NCI-H146 treated with DMSO at 0.1 percent for 48 hours (cell line): Measurements from ENCODE around the gene MORC1.

Experiments used
- DNase-seq: peaks from one replicate; lab custom pipeline; 2025; ENCODE audit not compliant: unreplicated experiment; lab: John Stamatoyannopoulos, UW

MORC1 gene

GRCh38 chr3:109028753-109029152 lies 89.2 kb downstream of the MORC1 start:
- no peak for DNase-seq

GRCh38 chr3:109026821-109027220 lies 91.1 kb downstream of the MORC1 start:
- DNase-seq, result no peak

DNA sequence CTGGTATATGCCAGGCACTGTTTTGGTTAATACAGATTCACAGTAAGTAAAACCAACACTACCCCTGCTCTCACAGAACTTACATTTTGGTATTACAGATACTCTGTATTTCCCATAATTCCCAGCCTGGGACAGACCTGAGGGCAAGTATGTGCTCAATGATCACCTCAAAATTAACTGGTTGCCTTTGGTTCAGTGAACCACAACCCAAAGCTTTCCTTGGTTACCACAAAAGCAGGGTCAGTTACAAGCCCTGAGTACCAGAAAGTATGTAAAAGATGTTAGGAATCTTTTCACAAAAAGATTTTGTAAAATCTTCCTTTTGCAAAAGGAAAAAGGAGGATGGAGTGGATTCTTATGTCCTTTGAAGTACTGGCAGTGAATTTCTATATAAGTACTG lies 92.0 kb downstream of the MORC1 start:
- no peak for DNase-seq

GRCh38 chr3:109023656-109024254 lies 94.2 kb downstream of the MORC1 start:
- DNase-seq, result peak; percentile 61

DNA sequence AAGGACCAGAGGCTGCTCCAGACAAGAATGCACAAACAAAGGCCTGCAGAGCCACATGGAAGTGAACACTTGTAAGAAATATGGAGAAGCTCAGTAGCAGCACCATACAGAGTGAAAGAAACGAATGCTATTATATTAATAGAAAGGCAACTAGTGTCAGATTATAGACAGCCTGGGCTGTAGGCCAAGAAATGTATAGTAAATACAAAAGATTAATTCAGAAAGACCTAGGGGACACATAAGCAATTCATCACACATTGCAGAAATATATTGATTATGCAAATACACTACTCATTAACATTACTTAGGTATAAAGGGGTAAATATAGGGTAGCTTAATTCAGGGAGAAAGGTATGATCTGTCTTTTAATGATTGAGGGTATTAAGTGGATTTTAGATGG lies 94.8 kb downstream of the MORC1 start:
- peak; percentile 13 for DNase-seq

DNA sequence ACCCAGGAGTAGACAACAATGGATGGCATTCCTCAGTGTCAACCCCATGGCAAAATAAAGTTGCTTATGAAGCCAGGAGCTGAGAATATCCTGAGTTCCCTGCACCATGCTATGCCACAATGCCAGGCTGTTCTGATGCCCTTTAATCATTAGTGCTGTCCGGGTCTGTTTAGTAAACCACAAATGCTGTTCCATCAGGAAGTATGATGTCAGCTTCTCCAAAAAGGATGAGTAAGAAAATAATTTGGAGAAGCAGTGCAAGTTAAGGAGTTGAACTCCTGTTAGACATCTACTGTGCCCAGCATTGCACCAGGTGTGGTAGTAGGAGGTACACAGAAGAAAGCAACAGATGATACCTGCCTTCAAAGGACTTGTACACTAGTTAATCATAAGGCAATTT lies 96.4 kb downstream of the MORC1 start:
- DNase-seq, result no peak

DNA sequence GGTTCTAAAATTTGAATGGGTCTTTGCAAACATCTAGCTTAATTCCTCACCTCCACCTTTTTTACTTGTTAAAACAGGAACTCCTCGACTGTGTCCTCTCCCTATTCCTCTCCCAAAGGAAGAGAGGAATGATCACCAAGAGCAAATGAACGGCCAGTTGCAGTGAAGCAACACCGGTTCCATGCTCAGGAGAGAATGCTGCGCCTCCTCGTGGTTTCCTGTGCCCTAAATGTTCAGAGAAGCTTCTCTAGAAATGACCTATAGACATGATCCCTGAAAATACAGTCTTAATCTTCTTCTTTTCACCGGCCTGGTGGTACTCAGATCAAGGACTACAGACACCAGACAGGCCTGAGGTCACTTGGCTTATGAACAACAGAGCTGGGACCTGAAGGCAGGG lies 99.1 kb downstream of the MORC1 start:
- DNase-seq, result peak; percentile 11

DNA sequence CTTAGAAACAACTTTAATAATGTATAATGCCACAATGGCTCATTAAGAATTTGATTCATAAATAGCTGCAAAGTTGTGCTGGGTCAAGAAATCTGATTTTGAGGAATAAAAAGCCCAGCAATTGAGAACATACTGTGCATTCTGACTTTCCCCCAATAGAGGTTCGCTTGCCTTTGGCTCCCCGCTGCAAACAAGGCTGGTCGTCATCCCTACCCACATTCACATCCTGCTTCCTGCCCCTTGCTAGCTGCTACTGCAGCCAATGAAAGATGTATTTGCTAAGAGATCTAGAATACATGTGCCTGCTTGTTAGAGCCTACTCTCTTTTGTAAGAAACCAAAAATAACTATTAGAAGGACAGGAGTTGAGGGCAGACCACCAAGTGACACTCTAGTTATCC lies 112.5 kb downstream of the MORC1 start:
- DNase-seq, result no peak

- DNase-seq, result no peak
Observed at GRCh38 chr3:108998436-108998835, 119.5 kb downstream of the MORC1 start.

GRCh38 chr3:108985844-108986243 lies 132.1 kb downstream of the MORC1 start:
- DNase-seq, result no peak

DNA sequence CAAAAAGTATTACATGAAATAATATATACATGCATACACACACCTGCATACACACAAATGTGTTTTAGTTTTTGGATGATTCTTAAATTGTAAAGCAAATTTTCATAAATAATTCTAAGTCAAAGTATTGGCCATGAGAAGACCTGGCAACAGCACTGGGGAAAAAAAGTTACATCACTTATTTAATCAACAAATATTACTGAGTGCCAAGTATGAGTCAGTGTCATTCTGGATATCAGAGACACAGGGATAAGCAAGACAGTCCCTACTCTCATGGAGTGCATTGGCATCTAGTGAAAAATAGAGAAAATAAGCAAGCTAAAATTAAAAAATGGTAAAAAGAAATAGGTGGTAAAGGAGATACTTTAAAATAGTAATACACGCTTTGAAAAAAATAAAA lies 134.9 kb downstream of the MORC1 start:
- DNase-seq, result no peak

- no peak for DNase-seq
Observed at GRCh38 chr3:108976058-108976457, 141.9 kb downstream of the MORC1 start.

GRCh38 chr3:108973019-108973418 lies 144.9 kb downstream of the MORC1 start:
- DNase-seq, result no peak

DNA sequence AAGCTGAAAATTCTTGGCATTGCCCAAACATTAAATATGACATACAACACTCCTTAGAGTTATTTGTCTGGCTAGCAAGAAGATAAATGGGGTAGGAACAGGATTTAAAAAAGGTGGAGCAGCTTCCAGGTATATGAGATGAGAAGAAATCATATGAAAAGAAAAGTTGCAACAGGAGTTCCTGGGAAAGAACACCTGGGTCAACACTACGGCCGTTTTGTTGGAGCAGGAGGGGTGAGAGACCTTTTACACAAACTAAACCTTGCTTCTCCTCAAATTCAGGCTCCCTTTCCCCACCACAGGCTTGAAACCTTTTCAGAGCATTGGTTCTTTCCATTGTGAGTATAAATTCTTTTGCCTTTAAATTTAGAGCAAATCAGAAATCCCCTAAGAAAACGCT lies 145.5 kb downstream of the MORC1 start:
- no peak for DNase-seq

DNA sequence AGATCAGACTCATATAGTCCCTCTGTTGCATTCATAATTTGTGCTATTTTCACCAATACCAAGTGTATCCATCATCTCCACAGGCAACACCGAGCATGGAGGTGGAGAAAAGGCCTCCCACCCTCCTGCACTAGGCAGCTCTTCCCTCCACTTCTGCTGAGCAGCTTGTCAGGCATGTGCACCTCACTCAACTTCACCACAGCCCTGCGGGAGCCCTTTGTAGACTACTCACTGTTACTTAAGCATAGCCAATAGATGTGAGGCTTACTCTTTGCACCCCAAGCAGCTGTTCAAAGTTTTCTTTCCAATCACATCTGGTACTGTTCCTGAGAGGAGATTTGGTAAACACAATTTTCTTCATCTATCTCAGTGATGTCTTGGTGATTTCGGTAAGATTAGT lies 147.4 kb downstream of the MORC1 start:
- DNase-seq, result no peak

DNA sequence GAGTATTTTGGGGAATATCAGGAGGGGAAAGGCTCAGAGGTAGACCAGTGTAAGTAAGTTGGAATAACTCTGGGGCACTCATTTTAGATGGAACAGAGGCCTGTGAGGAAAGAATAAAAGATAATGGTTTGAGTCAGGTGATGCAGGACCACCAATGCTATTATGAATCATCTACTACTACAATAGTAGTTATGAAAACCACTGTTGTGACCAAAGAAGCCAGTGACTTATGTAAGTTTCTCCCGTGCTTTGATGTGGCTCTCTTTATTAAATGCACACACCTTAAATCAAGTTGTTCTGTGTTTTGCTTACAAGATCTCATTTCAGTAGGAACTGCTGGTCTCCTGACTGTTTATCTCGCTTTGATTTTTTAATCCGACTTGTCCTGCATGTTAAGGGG lies 151.2 kb downstream of the MORC1 start:
- DNase-seq, result no peak

GRCh38 chr3:108959017-108959416 lies 158.9 kb downstream of the MORC1 start:
- no peak for DNase-seq

DNA sequence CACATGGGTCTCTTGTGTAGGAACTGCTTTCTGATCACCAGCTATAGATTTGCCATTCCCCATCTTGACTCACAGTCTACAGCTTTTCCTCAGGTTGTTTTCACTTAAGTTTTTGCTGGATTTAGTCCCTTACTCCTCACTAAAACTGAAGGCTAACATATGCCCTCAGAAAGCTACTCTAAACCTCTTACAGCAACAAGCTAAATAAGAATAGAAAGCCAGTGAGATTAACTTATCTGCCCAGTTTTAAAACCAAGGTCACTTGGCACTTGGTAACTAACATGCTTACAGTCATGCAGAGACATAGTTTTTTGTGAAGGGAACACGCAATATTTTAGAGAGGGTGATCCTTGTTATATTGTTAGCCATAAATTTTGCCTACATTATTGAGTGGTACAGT lies 164.2 kb downstream of the MORC1 start, which contains the start of gene GUCA1C:
Gene GUCA1C, minus strand, starts transcription at position 180 of the 400 bp plus-strand sequence. Its CDS starts 117 bp downstream, at position 63.
- DNase-seq, result no peak

DNA sequence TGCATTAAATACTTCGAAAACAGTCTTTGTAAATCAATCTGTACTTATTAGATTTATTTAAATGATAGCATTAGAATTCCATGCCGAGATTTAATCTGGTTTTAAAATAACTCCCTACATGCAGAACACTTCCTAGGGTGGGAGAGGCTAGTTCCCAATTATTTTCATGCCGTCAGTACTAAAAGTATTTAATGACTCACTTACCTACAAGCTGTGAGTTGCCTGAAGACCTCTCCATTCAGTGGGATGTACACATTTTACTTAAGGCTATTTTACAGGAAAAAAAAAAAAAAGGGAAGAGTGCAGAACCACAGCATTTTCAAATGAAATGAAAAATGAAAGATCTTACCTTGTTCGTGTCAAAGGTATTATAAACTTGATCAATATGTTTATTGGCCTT lies 164.7 kb downstream of the MORC1 start:
- no peak for DNase-seq

- DNase-seq, result no peak
Observed at GRCh38 chr3:108951820-108952501, 166.0 kb downstream of the MORC1 start.

GRCh38 chr3:108947855-108948254 lies 170.1 kb downstream of the MORC1 start:
- DNase-seq, result no peak

GRCh38 chr3:108946292-108947285 lies 171.3 kb downstream of the MORC1 start:
- DNase-seq, result no peak
